Measurements from ENCODE around the gene DMD. TPM values are rescaled to one million over a fixed set of nuclear protein-coding genes. Genes with fewer than 3 reads are reported as not detected.

DMD gene
- total and polyA plus RNA-seq, 4 donors, result 19.9 to 260 (median 111) TPM

DNA sequence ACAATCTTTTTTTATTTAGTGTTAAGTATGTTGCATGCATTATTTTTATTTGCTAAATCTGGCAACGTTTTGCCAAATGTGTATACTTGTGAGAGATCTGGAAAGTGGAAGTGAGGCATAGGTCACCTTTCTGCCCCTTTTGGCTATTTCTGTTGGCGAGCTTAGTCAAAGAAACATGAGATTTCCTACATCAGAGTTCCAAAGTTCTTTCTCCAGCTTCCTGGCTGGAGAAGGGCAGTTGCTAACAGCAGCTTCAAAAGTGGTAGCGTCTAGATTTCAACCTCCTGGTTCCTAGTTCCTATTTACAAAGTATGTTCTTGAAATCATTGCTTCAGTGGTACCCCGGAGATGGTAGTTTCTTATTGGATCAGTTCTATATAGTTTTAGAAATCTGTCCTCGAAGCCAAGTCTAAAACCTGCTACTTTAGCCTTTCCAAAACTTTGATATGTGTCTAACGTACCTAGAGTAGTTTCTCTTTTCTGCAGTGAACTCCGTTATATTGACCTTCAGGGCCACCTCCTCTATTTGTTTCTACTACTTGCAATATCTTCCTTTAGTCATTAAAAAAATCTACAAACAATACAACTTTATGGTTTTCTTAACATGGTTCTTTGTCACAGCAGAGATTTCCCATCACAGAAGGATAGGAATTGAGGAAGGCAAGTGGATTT lies 1683.8 kb downstream of the DMD start:
- intact Hi-C loops (cut with DNase I), result no loop called here
- Histone ChIP-seq H3K27me3 (ENCODE audit: control insufficient read depth in 1 of 2, insufficient read depth in 2 of 2, low read length in 1 of 2) (no peaks in the 10 kb centered on the region), H3K36me3 (ENCODE audit: control insufficient read depth in 1 of 2, insufficient read depth in 2 of 2, low read length in 1 of 2) (no peaks in the 10 kb centered on the region), H3K4me1 (ENCODE audit: control insufficient read depth in 1 of 2, insufficient read depth in 2 of 2, low read length in 2 of 2) (no peaks in the 10 kb centered on the region), H3K9me3 (ENCODE audit: control insufficient read depth, low read length) (no peaks in the 10 kb centered on the region), H3K4me3 (ENCODE audit: low read length in 2 of 2) (no peak overlapping the region), H3K27ac (ENCODE audit: low read depth in 1 of 2, low read length in 2 of 2) (no peak overlapping the region)
- WGBS, 2 donors, result 54 to 64% methylated on average over 7 of the region's 7 CpGs
- no peak for DNase-seq
- ATAC-seq (ENCODE audit: low FRiP score), result no peak

DNA sequence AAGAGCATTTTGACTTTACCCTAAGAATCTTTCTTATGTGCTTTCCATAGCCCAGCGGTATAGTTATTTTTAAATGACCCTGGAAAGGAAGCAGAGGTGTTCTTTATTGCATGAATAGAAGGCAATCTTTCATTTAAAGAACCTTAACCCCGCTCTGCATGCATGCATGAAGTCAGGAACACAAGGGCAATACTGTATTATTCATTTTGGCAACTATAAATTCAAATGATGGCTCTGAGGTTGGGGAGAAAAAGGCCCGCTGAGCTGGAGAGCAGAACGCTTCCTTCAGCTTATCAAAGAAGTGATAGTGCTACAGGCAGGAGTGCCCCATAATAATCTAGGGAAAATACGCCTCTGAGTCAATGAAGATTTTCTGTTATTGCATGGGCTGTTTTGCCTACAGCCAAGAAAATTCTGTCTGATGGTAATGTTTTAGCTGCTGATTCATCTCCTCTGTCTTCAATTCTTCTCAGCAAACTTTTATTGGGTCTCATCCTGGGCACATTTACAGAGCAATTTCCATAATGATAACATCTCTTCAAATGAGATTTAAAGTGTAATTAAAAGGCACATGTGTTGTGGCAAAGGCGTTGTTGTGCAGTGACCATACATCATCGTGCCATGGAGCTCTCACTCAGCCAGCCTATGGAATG lies 1687.3 kb downstream of the DMD start:
- WGBS, 2 donors, result 74 to 82% methylated on average over 7 of the region's 7 CpGs
- no peak overlapping the region for H3K27ac ChIP-seq (ENCODE audit: low read depth in 1 of 2, low read length in 2 of 2)
- H3K4me1 ChIP-seq (ENCODE audit: control insufficient read depth in 1 of 2, insufficient read depth in 2 of 2, low read length in 2 of 2), result no peaks in the 10 kb centered on the region
- H3K36me3 ChIP-seq (ENCODE audit: control insufficient read depth in 1 of 2, insufficient read depth in 2 of 2, low read length in 1 of 2), result no peaks in the 10 kb centered on the region
- no peaks in the 10 kb centered on the region for H3K27me3 ChIP-seq (ENCODE audit: control insufficient read depth in 1 of 2, insufficient read depth in 2 of 2, low read length in 1 of 2)
- no peak for DNase-seq
- H3K9me3 ChIP-seq (ENCODE audit: control insufficient read depth, low read length), result no peaks in the 10 kb centered on the region
- no peak for ATAC-seq (ENCODE audit: low FRiP score)
- intact Hi-C loops (cut with DNase I), result no loop called here
- no peak overlapping the region for H3K4me3 ChIP-seq (ENCODE audit: low read length in 2 of 2)

- intact Hi-C loops (cut with DNase I), result no loop called here
- ATAC-seq (ENCODE audit: low FRiP score) (no peak), DNase-seq (no peak)
- no peaks in the 10 kb centered on the region for H3K9me3 ChIP-seq (ENCODE audit: control insufficient read depth, low read length)
- H3K4me1 ChIP-seq (ENCODE audit: control insufficient read depth in 1 of 2, insufficient read depth in 2 of 2, low read length in 2 of 2), result no peaks in the 10 kb centered on the region
- no peaks in the 10 kb centered on the region for H3K36me3 ChIP-seq (ENCODE audit: control insufficient read depth in 1 of 2, insufficient read depth in 2 of 2, low read length in 1 of 2)
- no peaks in the 10 kb centered on the region for H3K27me3 ChIP-seq (ENCODE audit: control insufficient read depth in 1 of 2, insufficient read depth in 2 of 2, low read length in 1 of 2)
- H3K4me3 ChIP-seq (ENCODE audit: low read length in 2 of 2), result no peak overlapping the region
- no peak overlapping the region for H3K27ac ChIP-seq (ENCODE audit: low read depth in 1 of 2, low read length in 2 of 2)
- 90 to 94% methylated on average over 7 of the region's 7 CpGs for WGBS, 2 donors
These were observed 1688.6 kb downstream of the DMD start for GRCh38 chrX:31522760-31523159.

DNA sequence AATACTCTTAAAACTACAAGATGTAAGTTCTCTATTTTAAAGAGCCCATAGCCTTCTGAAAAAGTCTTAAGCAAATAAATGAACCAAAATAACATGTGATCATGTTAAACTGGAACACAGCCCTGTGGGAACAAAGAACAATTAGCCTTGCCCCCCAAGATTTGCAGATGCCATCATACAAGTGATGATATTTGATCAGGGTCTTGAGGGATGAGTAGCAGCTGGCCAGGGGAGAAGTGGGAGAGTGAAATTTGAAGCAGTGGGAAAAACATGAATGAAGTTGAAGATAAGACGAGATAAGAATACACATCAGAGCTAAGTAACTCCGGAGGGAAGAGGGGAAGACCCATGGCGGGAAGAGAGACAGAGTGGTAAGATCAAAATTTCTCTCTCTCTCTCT lies 1689.4 kb downstream of the DMD start:
- no peak for DNase-seq
- Histone ChIP-seq H3K4me1 (ENCODE audit: control insufficient read depth in 1 of 2, insufficient read depth in 2 of 2, low read length in 2 of 2) (no peaks in the 10 kb centered on the region), H3K9me3 (ENCODE audit: control insufficient read depth, low read length) (no peaks in the 10 kb centered on the region), H3K27ac (ENCODE audit: low read depth in 1 of 2, low read length in 2 of 2) (no peak overlapping the region), H3K4me3 (ENCODE audit: low read length in 2 of 2) (no peak overlapping the region), H3K36me3 (ENCODE audit: control insufficient read depth in 1 of 2, insufficient read depth in 2 of 2, low read length in 1 of 2) (no peaks in the 10 kb centered on the region), H3K27me3 (ENCODE audit: control insufficient read depth in 1 of 2, insufficient read depth in 2 of 2, low read length in 1 of 2) (no peaks in the 10 kb centered on the region)
- no peak for ATAC-seq (ENCODE audit: low FRiP score)
- intact Hi-C loops (cut with DNase I), result no loop called here
- WGBS, 2 donors, result 54 to 56% methylated on average over 3 of the region's 3 CpGs

DNA sequence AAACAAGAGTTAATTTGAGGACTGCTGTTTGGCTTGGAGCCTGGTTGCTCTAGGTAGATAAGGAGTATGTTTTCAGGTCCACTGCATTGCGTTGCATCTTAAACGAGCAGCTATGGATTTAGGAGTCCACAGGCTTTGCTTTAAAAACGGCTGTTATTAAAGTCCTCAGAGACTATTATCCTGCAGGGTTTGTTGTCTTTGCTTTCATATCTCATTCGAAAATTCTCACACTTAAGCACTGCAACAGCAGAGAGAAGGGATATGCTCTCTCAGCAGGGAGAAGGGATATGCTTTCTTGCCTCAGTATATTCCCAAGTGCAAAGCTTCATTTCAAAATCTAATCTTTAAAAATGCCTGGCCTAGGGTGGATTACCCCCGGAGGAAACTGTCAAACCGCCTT lies 1694.8 kb downstream of the DMD start:
- Histone ChIP-seq H3K36me3 (ENCODE audit: control insufficient read depth in 1 of 2, insufficient read depth in 2 of 2, low read length in 1 of 2) (no peaks in the 10 kb centered on the region), H3K4me3 (ENCODE audit: low read length in 2 of 2) (no peak overlapping the region), H3K27me3 (ENCODE audit: control insufficient read depth in 1 of 2, insufficient read depth in 2 of 2, low read length in 1 of 2) (no peaks in the 10 kb centered on the region), H3K9me3 (ENCODE audit: control insufficient read depth, low read length) (no peaks in the 10 kb centered on the region), H3K27ac (ENCODE audit: low read depth in 1 of 2, low read length in 2 of 2) (no peak overlapping the region), H3K4me1 (ENCODE audit: control insufficient read depth in 1 of 2, insufficient read depth in 2 of 2, low read length in 2 of 2) (no peaks in the 10 kb centered on the region)
- 58 to 61% methylated on average over 6 of the region's 6 CpGs for WGBS, 2 donors
- intact Hi-C loops (cut with DNase I), result no loop called here
- DNase-seq (no peak), ATAC-seq (ENCODE audit: low FRiP score) (no peak)

DNA sequence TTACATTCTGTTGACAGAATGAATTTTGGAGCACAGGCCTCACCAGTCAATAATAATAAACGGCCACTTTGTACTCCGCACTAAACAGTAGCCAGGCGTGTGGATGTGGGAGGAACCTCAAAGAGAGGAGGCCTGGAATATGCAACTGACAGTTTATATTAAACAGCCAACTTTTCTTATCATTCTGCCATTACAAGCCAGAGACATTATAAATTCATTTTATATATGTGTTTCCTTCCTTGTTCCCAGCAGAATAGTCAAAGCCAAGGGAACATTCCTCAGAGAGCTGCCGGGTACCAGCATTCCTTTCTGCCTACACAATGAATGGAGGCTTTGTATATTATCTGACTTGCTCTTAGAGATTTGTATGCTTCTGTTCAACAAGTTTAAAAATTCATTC lies 1703.0 kb downstream of the DMD start:
- H3K27ac ChIP-seq (ENCODE audit: low read depth in 1 of 2, low read length in 2 of 2), result no peak overlapping the region
- H3K27me3 ChIP-seq (ENCODE audit: control insufficient read depth in 1 of 2, insufficient read depth in 2 of 2, low read length in 1 of 2), result no peaks in the 10 kb centered on the region
- DNase-seq (no peak), ATAC-seq (ENCODE audit: low FRiP score) (no peak)
- intact Hi-C loops (cut with DNase I), result no loop called here
- no peaks in the 10 kb centered on the region for H3K36me3 ChIP-seq (ENCODE audit: control insufficient read depth in 1 of 2, insufficient read depth in 2 of 2, low read length in 1 of 2)
- WGBS, 2 donors, result 7 to 10% methylated on average over 4 of the region's 4 CpGs
- no peaks in the 10 kb centered on the region for H3K9me3 ChIP-seq (ENCODE audit: control insufficient read depth, low read length)
- H3K4me3 ChIP-seq (ENCODE audit: low read length in 2 of 2), result no peak overlapping the region
- no peaks in the 10 kb centered on the region for H3K4me1 ChIP-seq (ENCODE audit: control insufficient read depth in 1 of 2, insufficient read depth in 2 of 2, low read length in 2 of 2)

DNA sequence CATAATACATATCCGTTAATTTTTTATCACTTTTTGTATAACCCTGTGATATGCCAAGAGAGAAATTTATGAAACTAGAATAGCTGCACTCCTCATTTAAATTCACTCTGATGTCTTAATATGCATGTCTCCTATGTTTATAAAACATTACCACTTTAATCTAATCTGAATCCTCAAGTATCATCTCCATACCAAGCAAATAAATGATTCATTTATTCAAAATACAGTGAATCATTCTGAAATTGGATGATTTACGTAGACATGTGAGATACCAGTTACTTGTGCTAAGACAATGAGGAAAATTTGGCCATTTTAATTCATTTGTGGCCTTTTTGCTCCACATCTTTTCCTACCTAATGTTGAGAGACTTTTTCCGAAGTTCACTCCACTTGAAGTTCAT lies 1704.4 kb downstream of the DMD start:
- H3K27me3 ChIP-seq (ENCODE audit: control insufficient read depth in 1 of 2, insufficient read depth in 2 of 2, low read length in 1 of 2), result no peaks in the 10 kb centered on the region
- intact Hi-C loops (cut with DNase I), result no loop called here
- H3K27ac ChIP-seq (ENCODE audit: low read depth in 1 of 2, low read length in 2 of 2), result no peak overlapping the region
- no peak overlapping the region for H3K4me3 ChIP-seq (ENCODE audit: low read length in 2 of 2)
- WGBS, 2 donors, result 75 to 89% methylated on average over 3 of the region's 3 CpGs
- DNase-seq (no peak), ATAC-seq (ENCODE audit: low FRiP score) (no peak)
- no peaks in the 10 kb centered on the region for H3K4me1 ChIP-seq (ENCODE audit: control insufficient read depth in 1 of 2, insufficient read depth in 2 of 2, low read length in 2 of 2)
- H3K9me3 ChIP-seq (ENCODE audit: control insufficient read depth, low read length), result no peaks in the 10 kb centered on the region
- no peaks in the 10 kb centered on the region for H3K36me3 ChIP-seq (ENCODE audit: control insufficient read depth in 1 of 2, insufficient read depth in 2 of 2, low read length in 1 of 2)

- no peak for DNase-seq
- H3K27ac ChIP-seq (ENCODE audit: low read depth in 1 of 2, low read length in 2 of 2), result no peak overlapping the region
- H3K9me3 ChIP-seq (ENCODE audit: control insufficient read depth, low read length), result no peaks in the 10 kb centered on the region
- H3K27me3 ChIP-seq (ENCODE audit: control insufficient read depth in 1 of 2, insufficient read depth in 2 of 2, low read length in 1 of 2), result no peaks in the 10 kb centered on the region
- no peak overlapping the region for H3K4me3 ChIP-seq (ENCODE audit: low read length in 2 of 2)
- no peak for ATAC-seq (ENCODE audit: low FRiP score)
- intact Hi-C loops (cut with DNase I), result no loop called here
- H3K36me3 ChIP-seq (ENCODE audit: control insufficient read depth in 1 of 2, insufficient read depth in 2 of 2, low read length in 1 of 2), result no peaks in the 10 kb centered on the region
- no peaks in the 10 kb centered on the region for H3K4me1 ChIP-seq (ENCODE audit: control insufficient read depth in 1 of 2, insufficient read depth in 2 of 2, low read length in 2 of 2)
- 72 to 90% methylated on average over 3 of the region's 3 CpGs for WGBS, 2 donors
These were observed 1705.0 kb downstream of the DMD start for GRCh38 chrX:31506360-31506759.

DNA sequence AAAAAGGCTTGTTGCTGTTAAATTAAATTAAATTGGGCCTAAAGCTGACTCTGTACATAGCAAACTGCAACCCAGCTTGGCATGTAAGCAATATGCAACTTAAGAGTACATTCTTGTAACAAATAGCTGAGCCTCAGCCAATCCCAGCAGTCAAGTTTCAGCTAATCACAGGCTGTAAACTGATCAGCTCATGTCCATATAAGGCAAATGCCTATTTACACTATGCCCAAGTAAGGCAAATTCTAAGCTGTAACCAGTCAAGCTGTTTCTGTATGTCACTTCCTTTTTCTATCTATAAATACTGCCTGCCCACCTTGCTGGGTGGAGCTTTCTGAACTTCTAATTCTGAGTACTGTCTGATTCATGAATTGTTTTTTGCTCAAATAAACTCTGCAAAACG lies 1710.4 kb downstream of the DMD start:
- Histone ChIP-seq H3K4me3 (ENCODE audit: low read length in 2 of 2) (no peak overlapping the region), H3K27me3 (ENCODE audit: control insufficient read depth in 1 of 2, insufficient read depth in 2 of 2, low read length in 1 of 2) (no peaks in the 10 kb centered on the region), H3K27ac (ENCODE audit: low read depth in 1 of 2, low read length in 2 of 2) (no peak overlapping the region), H3K4me1 (ENCODE audit: control insufficient read depth in 1 of 2, insufficient read depth in 2 of 2, low read length in 2 of 2) (peaks cover 0 to 2% of the 10 kb centered on the region in 2 donors), H3K9me3 (ENCODE audit: control insufficient read depth, low read length) (no peaks in the 10 kb centered on the region), H3K36me3 (ENCODE audit: control insufficient read depth in 1 of 2, insufficient read depth in 2 of 2, low read length in 1 of 2) (no peaks in the 10 kb centered on the region)
- intact Hi-C loops (cut with DNase I), result no loop called here
- WGBS, 2 donors, result 16 to 22% methylated on average over 1 of the region's 1 CpG
- DNase-seq (no peak), ATAC-seq (ENCODE audit: low FRiP score) (no peak)

Measured in aorta (tissue), 5 donors.